Measurements from ENCODE around the gene SMPX.

Gene SMPX

DNA sequence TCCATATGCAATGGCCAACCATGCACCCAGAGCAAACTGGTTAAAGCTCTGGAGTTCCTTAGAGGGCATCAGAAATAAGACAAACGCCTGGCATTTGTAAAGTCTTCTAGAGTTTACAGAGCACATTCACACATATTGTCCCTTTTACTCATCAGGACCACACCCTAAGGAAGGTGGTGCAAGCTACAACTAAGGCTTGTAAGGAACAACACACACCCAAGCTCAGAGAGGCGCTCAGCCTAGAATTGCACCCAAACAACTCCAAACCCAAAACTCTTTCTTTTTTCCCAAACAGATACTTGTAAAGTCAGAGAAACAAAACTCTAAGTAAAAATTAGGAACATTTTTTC is 46.1 kb downstream of the SMPX start:
- DNase-seq (ENCODE audit: low spot score) = no peak

DNA sequence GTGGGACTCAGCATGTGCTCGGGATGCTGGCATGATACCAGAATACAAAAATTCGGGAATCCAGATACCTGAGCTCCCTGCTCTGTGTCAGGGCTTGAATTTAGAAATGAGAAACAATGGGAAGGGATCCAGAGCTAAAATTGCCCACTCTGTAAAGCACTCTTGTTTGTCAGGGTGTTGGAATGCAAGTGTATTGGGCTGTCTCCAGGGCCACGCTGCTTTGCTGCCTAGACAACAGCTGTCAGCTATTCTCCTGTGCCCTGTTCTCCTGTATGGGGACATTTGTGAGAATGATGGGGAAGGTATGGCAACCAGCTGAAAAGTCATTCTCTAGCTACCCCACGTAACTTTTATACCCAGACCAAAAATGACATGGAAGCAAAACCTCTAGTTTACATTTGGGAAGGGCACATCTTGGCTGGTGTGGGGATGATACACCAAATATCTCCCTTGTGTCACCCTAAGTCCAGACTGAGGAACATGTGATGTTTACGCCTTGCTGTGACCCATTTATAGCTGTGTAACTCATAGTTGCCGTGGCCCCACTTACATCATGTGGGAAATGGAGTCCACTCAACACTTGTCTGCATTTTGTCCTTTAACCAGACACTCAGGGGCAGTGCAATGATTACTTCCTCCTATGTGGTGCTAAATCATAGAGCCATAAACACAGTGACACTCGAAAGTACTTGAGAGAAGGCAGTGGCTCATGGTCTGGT is 46.6 kb downstream of the SMPX start:
- no peak for DNase-seq (ENCODE audit: low spot score)

DNA sequence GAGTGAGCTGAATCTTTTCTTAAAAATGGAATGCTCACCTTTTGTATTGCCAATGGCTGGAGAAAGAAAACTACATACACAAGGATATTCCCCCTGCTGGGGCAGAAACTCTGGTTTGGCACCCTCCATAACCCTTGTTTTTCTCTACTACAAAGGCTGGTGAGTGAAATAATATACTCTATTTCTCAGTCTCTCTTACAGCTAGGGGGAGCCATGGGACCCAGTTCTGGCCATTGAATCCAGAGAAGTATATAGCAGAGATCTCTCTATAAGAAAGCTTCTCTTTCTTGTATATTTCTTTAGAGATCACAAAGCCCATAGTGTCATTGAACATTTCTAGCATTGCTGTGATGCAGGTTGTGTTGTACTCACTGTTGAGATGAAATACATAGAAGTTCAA is 49.8 kb downstream of the SMPX start:
- DNase-seq (ENCODE audit: low spot score) = peak; percentile 7

DNA sequence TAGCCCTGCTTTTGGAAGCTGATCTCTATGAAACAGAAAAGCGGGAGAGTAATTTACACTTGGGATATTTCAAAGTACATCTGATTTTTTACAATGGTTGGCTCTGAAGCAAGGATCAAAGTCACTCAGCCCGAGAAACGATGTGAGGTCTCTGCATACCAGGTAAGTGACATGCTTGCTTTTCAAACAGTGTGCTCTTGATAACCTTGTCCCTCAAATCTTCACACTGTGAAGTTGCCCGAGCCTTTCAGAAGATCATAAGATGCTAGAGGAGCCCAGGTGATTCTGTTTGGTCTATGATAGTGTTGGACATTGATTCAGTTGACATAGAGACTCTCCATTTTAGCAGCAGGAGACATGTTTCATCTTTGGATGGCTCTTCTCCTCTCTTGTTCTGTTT is 52.7 kb downstream of the SMPX start:
- no peak for DNase-seq (ENCODE audit: low spot score)

DNA sequence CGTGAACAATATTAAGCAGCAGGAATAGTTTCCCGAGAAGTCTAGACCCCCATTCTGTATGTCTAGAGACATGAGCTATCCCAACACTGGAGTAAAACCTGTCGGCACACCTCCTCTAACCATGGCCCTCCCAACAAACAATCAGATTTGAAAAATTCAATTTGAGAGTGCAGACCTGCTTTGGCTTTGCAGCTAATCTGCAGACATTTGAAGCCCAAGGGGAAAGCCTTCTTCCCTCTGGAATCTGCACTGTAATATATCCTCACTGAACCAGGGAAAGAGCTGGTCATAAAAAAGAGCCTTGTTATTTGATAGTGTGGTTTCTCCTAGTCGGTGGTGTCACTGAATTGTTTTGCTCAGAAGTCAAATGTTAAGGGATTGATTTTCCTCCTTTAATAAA is 55.2 kb downstream of the SMPX start:
- DNase-seq (ENCODE audit: low spot score) = no peak

DNA sequence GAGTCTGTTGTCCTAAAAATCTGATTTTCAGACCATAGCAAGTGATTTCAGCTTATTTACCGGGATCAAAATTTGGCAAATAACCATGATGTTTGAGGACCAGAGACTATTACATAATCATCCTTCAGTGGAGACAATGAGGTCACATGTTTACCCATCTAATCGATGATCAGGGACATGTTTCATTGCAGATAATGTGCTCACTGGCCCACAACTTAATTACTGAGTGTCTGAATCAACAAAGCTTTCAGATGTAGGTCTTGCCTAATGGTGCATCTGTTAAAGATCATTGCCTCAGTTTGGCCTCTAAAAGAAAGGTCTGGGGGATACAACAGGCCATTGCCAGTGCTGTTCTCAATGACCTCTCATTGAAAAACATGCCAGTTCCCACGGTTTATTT is 56.9 kb downstream of the SMPX start:
- no peak for DNase-seq (ENCODE audit: low spot score)

DNA sequence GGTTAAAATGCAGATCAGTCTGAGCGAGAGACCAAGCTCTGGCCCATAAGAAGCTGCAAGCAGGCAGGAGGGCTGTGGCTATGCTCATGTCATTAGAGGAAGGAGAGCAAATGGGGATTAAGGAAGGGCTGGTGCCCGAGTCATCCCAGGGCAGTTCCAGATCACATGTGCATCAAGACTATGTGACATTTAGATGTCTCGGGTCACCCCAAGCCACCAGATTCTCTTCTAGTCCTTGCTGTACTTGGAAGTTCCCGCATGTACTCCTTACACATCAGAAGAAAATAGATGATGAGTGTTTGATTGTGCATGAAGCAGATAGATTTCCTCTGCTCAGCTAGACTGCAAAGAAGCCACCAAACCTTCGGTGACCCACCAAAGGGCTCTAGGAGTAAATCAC is 57.6 kb downstream of the SMPX start:
- DNase-seq (ENCODE audit: low spot score) = no peak

DNA sequence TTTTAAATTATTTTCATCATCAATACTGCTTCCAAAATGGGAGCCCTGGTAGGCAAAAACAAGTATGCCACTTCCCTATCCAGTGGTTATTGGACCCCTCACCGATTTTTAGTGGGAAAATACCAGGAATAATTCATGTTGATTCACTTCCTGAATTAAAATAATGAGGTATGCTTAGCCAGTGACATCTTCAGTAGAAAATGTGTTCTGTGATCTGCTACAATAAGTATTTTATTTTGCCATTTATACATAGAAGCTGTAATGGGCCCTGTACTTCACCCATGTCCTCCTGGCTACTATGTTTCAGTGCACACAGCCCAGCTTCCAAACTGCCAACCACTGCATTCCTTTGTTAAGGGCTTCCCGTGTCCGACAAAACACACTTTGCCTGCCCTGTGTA is 58.8 kb downstream of the SMPX start:
- DNase-seq (ENCODE audit: low spot score) = no peak

DNA sequence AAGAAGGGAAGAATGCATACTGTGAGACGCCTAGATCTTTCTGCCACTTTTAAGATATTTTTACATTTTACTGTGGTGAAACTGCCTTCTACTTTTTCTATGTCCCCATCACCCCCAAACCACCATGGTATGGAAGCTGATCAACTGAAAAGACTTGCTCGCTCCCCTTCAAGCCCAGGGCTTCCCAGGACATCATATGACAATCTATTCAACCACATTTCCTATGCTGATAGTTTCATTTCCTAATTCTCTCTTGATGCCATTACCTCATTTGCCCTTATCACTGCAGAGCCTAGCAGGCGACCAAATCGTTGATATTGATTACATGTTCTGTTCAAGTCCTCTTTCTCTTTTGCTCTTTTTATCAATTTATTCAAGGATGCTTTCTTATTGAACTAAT is 59.6 kb downstream of the SMPX start:
- DNase-seq (ENCODE audit: low spot score) = no peak

DNA sequence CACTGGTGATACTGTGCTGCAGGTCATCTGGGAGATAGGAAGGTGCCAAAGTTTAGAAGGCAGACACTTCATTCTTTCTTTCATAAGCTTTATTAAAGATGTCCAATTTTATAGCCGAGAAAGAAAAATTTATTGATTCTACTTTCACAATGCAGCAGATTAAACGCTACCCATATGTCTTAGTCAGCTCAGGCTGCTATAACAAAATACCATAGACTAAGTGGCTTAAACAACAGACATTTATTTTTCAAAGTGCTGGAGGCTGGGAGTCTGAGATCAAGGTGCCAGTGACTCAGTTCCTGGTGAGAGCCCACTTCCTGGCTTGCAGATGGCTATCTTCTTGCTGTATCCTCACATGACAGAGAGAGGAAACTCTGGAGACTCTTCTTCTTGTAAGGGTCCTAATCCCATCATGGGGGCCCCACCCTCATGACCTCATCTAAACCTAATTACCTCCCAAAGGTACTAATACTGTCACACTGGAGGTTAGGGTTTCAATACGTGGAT is 66.4 kb downstream of the SMPX start:
- DNase-seq (ENCODE audit: low spot score) = no peak

DNA sequence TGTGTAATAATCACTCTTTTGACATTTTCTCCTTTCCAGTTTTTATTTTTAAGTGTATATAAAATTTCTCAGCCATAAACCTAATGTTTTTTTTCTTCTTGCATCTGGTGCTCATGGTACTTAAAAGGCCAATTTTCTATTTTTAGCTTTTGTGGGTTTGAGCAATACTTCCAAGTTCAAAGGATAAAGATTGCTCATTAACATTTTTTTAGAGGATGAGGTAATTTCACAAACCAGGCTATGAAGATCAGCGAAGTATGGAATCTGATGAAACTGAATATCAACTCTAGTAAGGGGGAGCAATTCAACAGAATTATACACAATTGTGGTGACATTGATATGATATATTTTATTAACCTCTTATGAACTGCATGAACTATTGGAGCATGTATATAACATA is 74.0 kb downstream of the SMPX start:
- DNase-seq (ENCODE audit: low spot score) = no peak

DNA sequence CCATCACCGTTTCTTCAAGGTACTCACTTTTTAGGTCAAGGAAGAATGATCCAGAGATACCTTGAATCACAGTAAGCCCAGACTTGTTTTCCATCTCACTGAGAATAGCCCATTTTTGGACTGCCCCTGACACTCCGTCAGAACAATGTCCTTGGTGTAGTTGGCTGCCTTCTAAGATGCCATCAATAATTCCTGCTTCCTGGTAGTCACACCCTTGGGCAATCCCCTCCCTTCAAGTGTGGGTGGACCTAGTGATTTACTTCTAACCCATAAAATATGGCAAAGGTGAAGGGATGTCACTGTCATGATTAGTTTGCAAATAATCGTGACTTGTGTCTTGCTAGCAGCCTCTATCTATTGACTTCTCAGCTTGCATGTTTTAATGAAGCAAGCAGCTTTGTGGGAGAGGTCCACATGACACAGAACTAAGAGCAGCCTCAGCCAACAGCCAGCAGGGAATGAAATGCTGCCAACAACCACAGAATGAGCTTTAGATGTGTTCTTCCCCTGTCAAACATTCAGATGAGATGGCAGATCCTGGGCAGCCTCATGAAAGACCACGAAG is 79.8 kb downstream of the SMPX start:
- no peak for DNase-seq (ENCODE audit: low spot score)

DNA sequence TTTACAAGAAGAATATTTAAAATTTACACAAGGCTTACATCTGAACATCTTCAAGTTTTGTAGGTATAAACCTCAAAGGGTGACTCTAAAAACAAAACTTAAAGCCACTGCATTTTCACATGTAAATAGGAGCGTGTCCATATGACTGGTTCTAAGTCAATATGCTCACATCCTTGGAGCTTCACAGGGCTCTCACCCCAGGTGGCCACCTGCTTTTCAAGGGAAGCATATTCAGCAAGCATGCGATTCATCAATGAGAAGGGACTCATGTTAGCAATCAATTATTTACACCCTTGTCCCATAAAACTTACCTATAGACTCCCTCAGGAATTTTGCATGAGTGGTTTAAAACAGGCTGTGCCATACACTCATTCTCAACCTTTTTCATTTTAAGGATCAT is 82.0 kb downstream of the SMPX start:
- DNase-seq (ENCODE audit: low spot score) = no peak

DNA sequence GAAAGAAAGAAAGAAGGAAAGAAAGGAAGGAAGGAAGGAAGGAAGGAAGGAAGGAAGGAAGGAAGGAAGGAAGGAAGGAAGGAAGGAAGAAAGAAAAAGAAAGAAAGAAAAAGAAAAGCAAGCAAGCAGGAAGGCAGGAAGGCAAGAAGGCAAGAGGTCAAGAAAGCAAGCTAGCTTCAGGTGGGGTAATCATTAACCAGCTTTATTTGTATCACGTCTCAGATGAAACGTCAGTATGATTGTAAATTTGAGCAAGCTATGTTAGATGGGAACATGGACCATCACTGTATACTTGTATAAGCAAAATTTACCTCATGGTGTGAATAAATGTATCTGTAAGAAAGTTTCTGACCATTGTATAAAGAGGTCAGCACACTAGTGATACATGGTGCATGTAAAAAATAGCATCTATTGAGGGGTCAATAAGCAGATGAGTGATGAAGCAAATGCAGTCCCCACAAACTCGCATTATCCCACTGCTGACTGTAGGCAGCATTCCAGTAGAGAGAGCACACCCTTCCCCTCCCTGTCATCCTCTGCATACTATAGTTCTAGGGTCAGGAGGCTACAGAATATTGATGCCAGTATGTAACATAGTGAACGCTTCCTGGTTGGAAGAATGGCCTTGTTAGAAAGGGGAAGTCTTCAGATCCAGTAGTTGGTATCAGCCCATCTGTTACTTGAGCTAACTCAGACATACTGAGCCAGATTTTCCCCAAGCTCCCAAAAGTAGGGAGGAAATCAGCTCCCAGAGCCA is 83.3 kb downstream of the SMPX start:
- no peak for DNase-seq (ENCODE audit: low spot score)

DNA sequence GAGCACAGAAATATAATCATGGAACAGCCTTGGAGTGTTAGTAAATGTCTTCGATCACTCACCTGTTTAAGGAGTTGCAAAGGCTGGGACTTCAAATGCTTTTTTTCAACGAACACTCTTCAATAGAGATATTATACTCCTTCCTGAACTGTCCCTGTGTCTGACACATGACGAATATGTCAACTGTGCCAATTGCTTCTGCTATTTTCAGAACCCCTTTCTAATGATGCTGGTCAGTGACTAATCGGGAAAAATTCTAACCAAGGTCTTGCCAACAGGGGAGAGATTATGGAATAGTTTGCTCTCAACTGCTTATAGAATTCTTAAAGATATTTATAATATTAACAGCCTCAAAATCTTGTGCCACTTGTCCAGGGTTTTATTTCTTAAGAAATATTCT is 91.2 kb downstream of the SMPX start:
- DNase-seq (ENCODE audit: low spot score) = no peak

DNA sequence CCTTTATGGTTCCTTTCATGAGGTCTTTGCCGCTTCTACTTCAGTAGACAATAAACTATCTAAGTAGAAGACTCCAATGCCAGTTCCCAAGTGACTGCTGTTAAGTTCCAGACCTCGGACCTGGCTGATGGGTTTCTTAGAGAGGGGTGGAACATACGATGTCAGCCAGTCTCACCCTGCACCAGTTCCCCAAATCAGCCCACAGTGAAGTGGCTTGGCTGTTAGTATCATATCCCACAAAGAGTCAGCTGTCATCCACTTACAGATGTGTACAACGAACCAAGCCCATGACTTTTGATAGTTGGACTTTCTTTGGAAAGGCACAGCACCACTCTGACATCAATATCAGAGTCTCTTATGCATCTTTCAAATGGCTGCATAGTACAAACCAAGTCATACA is 91.7 kb downstream of the SMPX start:
- DNase-seq (ENCODE audit: low spot score) = no peak

DNA sequence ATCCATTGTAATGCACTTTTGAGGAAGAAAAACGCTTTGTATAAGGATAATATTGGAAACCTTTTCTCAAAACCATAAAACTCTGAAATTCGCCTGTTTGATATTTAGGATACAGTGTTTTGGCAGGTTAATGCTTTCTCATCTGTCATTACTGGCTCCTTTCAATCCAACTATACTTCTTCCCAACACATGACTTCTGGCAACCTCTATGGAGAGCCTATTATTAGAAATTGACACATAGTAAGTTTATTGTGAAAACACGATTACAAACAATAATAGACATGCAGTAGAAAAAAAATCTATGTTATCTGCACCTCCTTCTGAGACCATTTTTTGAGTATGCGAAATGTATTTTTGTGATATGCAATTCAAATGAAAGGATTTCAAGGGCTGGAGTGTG is 95.2 kb downstream of the SMPX start:
- no peak for DNase-seq (ENCODE audit: low spot score)

DNA sequence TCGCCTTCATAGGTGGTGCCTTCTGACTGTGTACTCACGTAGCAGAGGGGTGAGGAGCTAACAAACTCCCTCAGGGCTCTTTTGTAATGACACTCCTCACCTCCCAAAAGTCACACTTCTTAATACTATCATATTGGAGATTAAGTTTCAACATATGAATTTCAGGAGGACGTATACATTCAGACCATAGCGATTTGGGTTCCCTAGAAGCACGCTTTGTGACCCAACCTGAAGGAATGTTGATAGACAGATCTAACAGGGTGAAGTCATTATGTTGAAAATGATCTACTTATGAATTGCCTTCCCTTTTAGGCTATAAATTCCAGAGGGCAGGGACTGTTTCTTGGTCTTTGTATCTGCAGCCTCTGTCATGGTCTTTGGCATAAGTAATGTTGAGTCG is 96.6 kb downstream of the SMPX start:
- no peak for DNase-seq (ENCODE audit: low spot score)

DNA sequence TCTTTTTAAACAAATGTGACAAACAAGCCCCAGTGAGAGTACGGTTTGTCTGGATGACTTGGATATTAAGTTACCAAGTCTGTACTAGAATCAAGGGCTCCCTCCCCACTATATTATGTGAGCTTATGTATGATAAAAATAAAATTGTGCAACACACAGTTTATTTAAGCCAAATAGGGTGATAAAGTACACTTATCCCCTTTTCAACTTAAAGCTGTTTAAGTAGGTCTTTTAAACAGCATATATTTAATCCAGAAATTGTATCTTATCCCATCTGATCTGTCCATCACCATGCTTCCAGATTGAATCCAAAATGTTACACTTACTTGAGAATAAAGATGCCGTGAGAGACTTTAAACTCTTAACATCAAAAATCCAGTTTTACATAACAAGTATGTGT is 97.8 kb downstream of the SMPX start:
- no peak for DNase-seq (ENCODE audit: low spot score)

DNA sequence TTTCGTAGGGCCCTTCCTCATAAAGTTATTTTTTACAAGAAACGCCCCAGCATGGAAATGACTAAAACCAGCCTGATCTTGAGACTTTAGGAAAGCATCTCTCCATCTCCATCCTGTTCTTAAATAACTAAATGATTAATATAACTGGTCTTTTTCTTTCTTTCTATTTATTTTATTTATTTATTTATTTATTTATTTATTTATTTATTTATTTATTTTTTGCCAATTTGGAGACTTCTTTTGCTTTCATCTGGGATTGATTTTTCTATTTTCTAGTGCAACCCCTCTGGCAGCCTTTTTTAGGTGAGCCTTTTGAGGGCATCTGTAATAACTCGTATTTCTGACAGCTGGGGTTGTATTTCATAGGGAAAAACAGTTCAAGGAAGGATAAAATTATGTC is 98.6 kb downstream of the SMPX start:
- DNase-seq (ENCODE audit: low spot score) = no peak

DNA sequence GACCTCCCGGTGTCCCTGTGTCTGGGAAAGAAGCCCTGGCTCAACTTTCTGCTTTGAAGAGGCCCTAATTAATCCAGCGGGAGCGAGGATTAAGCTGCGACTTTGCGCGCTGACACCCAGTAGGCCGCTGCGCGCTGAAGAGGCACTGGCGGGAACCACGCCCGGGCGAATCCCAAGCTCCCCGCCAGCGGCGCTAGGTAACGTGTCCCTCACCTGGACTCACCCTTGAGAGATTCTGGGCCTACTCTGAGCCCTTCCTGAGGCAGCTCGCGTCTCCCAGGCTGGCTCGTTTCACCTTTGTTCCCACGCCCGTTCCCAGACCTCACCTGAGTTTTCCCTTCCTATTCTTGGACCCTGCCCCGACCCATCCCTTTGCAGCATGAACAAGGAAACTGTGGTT is 99.2 kb downstream of the SMPX start:
- peak; percentile 37 for DNase-seq (ENCODE audit: low spot score)

DNA sequence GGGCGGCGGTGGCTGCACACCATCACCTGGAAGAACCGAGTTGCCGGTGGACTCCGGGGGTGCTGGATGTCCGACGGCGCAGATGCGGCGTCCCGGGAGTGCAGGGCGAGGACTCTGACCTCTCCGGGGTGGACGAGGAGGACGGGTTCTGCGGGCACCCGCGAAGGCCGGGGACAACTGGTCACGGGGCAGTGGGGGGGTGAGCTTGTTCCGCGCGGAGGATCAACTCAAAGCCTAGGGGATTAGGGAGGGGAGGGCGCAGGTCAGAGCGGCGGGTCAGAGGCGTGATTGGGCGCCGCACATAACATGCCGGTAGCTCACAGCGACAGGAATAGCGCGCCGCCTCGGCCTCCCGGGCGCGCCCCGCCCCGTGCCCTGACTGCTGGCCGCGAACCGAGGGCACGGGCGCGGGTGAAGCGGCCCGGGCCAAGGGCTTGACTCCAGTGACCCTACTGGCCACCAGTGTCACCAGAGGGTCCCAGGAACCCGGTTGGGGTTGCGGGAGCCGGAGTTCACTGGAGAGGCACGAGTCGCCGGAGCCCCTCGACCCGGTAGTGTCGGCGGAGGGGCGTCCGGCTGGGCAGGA is 99.7 kb downstream of the SMPX start, which contains the start of gene KLHL34:
Gene KLHL34, minus strand, starts transcription at position 179 of the 586 bp plus-strand sequence. CDS start 542 bp downstream, outside the sequence.
- peak; percentile 32 for DNase-seq (ENCODE audit: low spot score)
